Measurements from ENCODE around the gene RBMS1. TPM values are rescaled to one million over a fixed set of nuclear protein-coding genes. Genes with fewer than 3 reads are reported as not detected.

RBMS1 gene
- total RNA-seq, 1 donor from 2014 or later: 58.2 TPM

DNA sequence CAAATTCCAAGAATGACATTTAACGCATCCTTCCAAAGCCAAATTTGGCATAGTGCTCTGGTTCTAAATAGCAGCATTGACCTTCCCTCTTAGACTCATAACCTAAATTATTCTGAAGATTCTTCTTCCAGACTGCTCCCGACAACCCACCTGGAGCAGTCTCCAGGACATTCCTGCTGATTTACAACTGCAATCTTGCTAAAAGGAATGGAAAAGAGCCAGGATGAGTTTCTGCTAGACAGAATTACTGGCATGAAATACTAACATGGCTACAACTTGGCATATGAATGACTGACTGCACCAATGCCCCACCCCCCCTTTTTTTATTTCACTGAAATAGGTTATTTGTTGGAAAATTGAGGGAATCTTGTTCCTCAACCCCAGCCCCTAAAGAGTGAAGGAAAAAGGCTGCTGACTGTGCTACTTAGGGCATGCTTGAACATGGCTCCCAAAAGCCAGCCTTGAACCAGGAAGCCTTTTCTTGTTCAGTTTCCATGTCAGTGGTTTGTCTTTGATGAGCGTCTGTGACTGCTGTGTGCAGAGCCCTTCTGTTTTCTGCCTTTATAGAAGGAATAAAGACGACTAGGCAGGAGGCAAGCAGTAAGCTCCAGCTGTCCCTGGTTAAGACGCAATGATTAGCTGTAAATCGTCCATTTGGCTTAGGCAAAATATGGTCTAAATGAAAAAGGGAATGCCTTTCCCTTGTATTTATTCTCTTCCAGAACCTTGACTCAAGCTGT, 246.1 kb downstream of the RBMS1 start:
- DNase-seq (ENCODE audit: missing footprints) (no peak), ATAC-seq (no peak)
- intact Hi-C loops (cut with DNase I): no loop called here

DNA sequence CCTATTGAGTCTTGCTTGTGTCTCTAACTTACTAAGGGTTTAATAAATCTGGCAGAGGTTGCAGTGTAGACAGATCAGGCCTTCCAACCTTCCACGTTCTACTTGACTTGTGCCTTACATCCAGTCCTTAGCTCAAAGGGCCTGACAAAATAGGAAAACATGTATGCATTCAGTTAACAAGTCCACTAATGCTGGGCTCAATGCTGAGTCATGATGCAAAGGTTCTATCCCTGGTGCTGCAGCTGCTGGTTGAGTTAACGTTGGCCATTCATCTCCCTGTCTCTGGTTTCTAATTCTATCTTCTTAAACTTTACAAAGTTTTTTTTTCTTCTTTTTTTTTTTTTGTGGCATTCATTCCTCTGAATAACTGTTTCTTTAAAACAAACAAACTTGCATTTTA, 247.3 kb downstream of the RBMS1 start:
- DNase-seq (ENCODE audit: missing footprints): no peak
- intact Hi-C loops (cut with DNase I): no loop called here
- no peak for ATAC-seq

DNA sequence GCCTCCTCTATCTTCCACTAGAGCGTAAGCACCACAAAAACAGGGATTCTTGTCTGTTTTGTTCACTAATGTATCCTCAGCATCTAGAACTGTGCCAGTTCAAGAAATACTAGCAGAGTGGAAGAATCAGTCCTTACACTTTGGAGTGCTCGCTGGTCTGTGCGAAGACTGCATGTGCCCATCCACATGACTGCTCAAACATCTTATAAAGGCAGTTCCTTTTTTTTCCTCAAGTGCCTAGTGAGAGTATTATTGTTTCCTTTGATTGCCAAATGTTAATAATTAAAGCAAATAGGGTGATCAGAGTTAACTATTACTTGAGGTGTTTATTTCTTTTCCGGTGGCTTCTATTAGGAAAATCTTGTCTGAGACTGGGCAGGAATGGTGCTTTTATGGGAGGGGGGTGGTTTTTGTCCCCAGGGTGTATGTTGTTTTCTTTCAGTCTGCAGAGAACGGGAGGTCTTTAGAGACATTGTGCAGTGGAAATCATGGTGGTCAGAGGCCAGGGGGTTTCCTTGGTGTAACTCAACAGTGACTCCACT, 247.9 kb downstream of the RBMS1 start:
- intact Hi-C loops (cut with DNase I): no loop called here
- no peak for ATAC-seq
- DNase-seq (ENCODE audit: missing footprints): no peak

DNA sequence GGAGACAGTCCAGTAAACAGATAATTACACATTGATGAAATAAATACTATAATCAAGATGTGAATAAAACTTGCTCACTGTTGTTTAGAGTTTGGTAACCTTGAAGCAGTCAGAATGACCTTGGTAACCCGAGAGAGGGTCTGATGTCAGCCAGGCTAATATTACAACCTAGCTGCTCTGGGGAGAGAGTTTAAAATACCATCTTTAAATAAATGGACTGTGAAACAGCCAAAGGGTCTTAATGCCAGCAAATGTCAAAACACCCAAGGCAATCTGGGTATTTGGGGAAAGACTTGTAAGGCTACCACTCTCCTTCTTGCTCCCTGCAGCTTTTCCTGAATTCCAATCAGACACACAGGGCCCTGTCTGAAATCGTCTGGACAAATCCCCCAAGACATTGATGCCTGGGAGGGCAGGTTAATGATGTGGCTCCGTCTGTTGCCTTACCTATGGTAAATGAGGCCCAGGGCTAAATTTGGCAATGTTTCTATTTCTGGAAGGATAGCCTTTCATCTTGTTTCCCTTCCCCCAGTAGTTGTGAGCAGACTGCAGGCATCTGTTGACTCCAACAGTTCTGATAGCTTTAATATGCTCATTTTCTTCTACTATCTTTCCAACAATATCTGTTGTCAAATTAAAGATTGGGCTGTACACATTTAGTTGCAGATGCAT, 250.6 kb downstream of the RBMS1 start:
- DNase-seq (ENCODE audit: missing footprints): no peak
- intact Hi-C loops (cut with DNase I): no loop called here
- no peak for ATAC-seq

DNA sequence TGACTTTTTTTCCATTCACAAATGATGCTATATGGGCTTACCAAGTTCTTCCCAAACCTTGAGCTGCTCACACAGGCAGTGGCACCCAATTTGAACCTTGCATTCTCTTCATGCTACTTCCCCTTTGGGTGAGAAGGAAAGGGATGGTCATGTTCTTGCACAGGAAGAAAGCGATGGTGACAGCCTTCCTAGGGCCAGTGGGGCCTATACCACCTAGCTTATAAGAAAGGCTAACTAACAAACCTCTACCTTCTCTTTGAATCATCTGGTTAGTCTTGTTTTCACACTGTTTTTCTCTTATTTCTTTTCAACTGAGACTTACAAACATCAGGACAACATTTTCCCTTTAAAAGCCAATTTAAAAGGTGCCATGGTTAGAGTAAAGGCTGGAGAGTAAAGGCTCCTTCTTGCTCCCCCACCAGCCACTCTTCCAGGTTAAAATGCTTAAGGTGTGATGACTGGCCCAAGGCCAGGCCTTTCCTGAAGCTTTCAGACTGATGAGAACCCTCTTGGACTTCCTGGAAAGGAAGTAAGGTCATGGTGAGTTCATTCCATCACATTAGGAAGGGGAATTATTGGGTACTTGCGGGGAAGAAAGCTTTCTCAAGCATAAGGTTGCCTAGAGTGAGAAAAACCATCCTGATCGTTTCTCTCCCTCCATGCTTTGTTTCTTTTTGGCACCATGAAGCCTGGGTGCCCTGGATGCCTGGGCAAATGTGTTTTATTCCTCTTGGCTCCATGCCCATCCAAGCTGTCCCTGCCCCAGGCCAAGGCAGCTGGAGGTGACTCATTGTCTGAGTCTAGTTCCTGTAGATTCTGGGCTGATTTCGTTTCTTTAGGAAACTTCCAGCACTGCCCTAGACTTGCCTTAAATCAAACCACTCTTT, 252.1 kb downstream of the RBMS1 start:
- intact Hi-C loops (cut with DNase I): no loop called here
- DNase-seq (ENCODE audit: missing footprints) (no peak), ATAC-seq (no peak)

DNA sequence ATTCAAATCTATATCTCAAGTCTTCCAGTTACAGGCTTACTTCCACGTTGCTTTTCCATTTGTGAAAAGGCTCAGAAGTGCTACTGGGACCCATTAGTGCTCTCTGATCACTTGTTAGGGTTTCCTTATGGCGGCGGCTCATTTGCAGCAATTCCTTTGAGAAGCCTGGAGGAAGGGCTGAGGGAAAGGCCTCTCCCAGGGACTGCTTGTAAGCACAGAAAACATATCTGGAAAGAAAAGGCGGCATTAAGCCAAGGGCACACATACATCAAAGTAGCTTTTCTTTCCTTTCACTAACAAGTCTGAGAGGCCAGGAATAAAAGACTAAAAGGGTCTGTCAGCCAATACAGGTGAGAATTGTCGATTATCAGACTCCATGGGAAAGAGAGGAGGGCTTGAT, 254.2 kb downstream of the RBMS1 start:
- no peak for DNase-seq (ENCODE audit: missing footprints)
- intact Hi-C loops (cut with DNase I): no loop called here
- no peak for ATAC-seq

DNA sequence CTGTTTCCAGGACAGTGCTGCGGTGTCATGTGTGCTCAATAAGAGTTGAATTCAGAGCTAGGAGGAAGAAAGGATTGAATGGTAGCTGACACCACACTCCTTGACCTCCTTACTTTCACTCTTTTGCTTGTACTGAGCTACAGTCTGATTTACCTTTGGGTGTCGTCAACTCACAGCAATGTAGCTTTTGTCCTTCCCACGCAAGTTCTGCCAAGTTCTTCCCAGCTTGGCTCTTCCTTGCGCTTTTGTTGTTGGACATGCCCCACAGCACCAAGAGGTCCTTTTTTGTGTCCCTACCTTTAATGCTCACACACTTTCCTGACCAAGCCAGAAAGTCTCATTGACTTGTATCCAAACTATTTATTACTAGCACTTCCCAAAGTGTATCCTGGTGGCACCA, 255.2 kb downstream of the RBMS1 start:
- intact Hi-C loops (cut with DNase I): no loop called here
- DNase-seq (ENCODE audit: missing footprints) (no peak), ATAC-seq (peak; percentile 45)

DNA sequence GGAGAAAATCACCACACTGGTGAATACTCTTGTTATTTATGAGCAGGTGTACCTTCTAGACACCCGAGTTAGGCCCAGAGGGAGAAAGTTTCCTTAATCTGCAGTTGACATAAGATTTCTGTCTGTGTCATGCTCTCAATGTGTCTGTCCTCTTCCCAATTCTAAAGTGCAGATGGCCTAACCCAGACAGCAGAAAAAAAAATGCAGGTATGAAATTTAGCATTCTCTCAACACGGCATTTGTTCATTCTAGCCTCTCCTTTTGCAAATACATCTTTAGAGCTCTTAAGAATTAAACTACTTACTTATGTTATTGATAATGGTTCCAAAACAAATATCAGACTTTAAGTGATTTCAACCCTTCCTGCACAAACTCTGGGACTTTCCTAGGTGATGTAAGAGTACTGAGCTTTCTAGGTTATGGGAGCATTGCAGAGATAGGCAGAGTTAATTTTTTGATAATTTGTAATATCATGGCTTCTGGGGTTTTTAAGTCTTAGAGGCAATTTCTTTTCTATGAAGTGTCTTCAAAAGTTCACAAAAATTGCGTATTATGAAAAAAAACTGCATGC, 260.6 kb downstream of the RBMS1 start:
- ATAC-seq (no peak), DNase-seq (ENCODE audit: missing footprints) (no peak)
- intact Hi-C loops (cut with DNase I): no loop called here

DNA sequence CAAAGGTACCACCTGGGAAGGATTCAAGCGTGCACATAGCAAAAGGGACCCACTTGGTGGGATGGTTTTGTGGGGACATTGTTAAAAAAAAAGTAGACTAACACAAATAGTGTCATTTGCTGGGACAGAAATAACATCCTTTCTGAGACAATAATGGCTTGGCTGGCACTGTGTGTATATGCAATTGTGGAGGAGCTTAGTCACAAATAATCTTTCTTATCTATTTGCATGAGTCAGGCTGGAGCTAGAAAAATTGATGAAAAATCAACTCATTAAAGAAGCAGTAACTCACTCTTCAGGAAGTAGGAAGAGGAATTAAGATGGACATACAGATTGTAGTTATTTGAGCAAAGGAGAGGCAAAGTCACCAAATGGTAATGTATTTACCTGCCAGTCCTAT, 264.0 kb downstream of the RBMS1 start:
- DNase-seq (ENCODE audit: missing footprints) (no peak), ATAC-seq (no peak)
- intact Hi-C loops (cut with DNase I): no loop called here

DNA sequence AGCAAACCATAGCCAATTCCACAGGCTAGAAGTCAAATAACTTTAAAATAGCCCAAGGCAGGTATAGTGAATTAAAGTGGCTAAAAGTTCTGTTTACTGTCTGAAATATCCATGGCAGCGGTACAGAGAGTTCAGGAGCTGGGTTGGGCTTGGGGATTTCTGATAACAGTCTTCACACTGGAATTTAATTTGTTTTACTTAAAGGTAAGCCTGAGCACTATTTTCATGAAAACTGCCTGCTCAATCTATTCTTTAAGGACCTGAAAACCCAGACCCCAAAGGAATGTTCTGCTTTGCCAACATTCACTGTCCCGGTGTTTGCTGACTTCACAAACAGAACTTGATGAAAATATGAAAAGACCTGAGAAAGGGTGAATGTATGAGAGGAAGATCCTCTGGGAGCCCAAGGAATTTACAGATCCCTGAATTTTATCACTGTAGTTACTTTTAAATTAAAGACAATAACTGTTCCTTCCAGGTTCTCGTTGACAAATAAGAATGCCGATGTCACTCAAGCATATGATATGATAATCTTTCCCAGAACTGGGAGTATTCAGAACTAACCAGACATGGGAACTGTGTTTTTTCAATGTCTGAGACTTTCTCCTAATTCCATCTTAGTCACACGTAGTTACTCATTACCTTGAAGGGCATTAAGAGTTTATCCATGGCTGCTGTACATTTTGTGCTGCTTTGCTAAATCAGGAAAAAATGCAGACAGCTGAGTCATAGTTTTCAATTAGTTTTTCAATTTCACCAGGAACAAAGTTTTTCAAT, 265.3 kb downstream of the RBMS1 start:
- intact Hi-C loops (cut with DNase I): no loop called here
- ATAC-seq: no peak
- DNase-seq (ENCODE audit: missing footprints): no peak

DNA sequence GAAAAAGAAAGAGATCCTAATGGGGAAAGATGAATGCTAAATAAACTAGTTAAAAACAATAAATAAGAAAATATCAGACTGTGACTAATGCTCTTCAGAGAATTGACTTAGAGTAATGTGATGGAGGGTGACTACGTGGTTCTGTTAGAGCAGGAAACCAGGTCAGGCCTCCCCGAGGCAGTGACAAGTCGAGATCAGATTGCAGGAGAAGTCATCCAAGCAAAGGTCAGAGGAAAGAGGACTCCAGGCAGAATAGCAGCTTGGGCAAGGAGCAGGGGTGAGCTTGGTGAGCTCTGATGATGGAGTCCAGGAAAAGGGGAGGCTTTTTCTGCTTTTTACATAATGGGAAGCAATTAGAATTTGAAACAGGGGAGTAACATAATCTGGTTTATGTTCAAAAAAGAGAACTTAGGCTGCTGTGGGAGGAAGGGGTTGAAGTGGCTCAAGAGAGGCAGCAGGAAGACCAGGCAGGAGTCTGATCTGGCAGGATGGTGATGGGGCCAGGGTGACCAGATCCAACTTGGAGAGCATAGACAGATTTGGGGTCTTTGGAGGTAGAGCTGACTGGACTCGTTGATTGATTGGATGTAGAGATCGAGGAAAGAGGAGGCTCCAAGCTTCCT, 266.2 kb downstream of the RBMS1 start:
- ATAC-seq (no peak), DNase-seq (ENCODE audit: missing footprints) (no peak)
- intact Hi-C loops (cut with DNase I): no loop called here

DNA sequence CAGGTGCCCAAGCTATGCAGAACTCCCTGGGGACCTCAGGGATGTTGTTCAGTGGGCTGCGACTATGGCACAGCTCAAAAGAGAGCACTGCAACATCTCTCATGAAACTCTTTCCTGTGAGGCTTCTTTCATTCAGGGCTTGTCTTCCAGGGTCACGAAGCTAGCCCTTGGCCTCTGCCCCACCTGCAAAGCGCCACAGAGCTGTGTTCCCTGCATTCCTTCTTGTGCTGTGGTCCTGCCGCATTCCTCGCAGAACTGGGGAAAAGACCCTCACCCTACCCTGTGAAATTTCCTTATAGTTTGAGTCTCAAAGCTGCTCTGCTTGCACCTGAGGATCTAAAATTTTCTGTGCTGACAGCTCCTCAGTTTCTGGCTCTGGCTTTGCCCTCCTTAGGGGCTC, 267.2 kb downstream of the RBMS1 start:
- intact Hi-C loops (cut with DNase I): no loop called here
- DNase-seq (ENCODE audit: missing footprints) (no peak), ATAC-seq (no peak)

DNA sequence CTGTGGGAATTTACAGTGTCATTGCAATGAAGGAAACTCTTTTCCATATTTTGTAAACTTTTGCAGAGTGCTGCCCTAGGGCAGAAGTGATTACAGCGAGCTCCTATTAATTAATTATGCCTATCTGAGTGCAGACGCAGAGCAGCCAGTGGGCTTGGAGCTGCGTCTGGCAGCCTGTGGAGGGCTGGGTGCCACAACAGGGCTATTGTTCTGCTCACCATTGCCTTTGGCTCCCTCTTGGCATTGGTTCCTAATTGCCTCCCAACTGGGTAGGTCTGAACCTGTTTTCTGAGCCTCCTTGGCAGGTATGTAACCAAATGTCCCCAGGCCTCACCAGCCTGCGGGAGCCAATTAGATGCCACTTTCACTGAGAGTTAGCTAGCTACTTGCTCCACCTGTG, 267.9 kb downstream of the RBMS1 start:
- intact Hi-C loops (cut with DNase I): no loop called here
- DNase-seq (ENCODE audit: missing footprints) (no peak), ATAC-seq (no peak)

DNA sequence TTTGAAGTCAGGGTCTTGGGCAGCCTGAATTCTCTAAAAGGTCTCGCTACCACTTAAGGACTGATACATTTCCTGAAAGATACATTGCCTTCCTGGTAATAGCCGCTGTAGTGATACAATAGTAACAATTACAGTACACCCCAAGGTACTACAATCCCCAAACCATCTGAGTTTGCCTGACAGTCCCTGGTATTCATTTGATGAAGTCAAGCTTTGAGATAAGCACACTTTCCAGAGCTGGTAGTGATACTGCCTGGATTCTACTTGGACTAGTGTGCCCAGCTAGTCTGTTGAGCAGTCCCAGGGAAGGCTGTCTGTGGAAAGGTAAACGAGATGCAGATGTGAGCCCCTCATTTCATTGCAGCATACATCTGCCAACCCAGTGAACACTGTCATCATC, 269.1 kb downstream of the RBMS1 start:
- intact Hi-C loops (cut with DNase I): no loop called here
- DNase-seq (ENCODE audit: missing footprints) (no peak), ATAC-seq (no peak)

DNA sequence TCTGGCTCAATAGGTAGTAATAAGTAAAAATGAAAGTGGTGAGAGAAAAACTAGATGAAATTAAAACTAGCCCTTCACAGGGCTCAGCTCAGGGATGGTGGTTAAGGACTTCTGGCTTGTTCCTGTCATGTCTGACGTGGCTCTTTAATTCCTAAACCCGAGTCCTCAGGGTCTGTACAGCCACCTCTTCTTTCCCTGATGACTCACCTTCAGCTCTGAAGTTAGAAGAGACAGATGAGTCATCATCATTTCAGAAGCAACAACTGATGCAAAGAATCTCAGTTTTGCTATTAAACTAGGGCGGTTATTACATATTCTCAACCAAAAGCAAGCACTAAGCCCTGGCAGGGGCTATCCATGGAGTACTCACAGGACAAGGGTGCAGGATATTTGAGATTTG, 269.5 kb downstream of the RBMS1 start:
- intact Hi-C loops (cut with DNase I): no loop called here
- DNase-seq (ENCODE audit: missing footprints) (no peak), ATAC-seq (no peak)

DNA sequence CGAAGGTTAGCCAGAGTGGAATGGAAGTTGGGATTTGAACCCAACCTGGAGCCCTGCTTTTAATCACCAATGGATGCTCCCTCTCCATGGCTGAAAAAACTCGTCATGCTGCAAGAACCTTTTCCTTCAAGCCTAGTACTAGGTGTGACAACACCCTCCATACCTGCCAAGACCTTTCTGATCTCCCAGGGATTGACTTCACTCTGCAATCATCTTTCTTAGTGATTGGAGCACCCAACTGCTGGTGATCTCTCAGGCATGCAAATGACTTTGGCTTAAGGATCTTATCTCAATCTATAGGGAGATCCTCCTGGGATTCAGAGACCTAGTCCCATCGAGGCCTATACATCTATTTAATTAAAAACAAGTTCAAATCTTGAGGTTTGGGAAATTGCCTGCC, 270.0 kb downstream of the RBMS1 start:
- no peak for ATAC-seq
- DNase-seq (ENCODE audit: missing footprints): no peak
- intact Hi-C loops (cut with DNase I): no loop called here

DNA sequence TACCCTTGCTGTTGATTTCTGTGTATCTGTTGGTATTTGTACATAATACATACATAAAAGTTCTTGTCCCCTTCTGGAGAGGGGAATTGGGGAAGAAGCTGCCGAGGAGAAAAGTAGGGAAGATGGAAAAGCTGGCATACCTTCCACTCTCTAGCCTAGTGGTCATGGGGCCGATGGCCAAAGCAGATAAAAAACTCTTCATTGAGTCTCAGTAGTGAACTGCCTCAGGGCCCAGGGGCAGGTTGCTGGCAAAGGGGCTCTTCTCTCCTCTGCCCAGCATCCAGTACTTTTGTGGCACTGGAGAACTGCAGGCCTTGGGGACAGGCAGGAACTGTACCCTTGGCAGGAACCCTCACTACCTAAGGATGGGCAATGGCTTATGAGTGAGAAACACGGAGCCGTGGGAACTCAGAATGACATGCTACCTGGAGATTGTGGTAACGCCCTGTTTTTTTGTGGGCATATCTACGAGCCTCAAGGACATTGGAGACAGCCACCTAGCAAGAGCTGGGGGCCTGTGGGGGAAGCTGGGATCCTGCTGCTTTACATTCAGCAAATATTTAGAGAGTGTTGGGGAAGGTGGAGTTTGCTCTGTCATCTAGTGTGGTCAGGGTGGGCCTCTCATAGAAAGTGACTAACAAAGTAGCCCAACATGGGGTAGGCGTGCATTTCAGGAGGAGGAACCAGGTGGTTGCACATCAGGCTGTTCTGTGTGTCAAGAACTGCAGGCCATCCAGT, 270.9 kb downstream of the RBMS1 start:
- DNase-seq (ENCODE audit: missing footprints) (no peak), ATAC-seq (no peak)
- intact Hi-C loops (cut with DNase I): no loop called here

All from Right ventricle myocardium inferior (tissue), 1 donor.